Loucy (cell line): ENCODE results near the gene UPF2.

Experiments
- H2AFZ ChIP-seq: fragments of 200-600 bp; sonication (generic); 2 replicates; pipeline ENCODE4 v1.6.0; 2016; ENCODE audit warnings: antibody characterized with exemption, mild to moderate bottlenecking, low read length, moderate library complexity
- H3F3A ChIP-seq: fragments of 200-600 bp; 2 replicates; pipeline ENCODE4 v1.6.0; 2016; ENCODE audit warnings: antibody characterized with exemption, low read depth, mild to moderate bottlenecking
- H3K27me3 ChIP-seq: fragments of 200-600 bp; sonication (generic); 2 replicates; pipeline ENCODE4 v1.6.1; 2014; ENCODE audit warnings: low read length, mild to moderate bottlenecking; ENCODE audit not compliant: insufficient read depth, poor library complexity, severe bottlenecking
- H3K36me3 ChIP-seq: fragments of 200-600 bp; sonication (generic); 2 replicates; pipeline ENCODE4 v1.6.1; 2016; ENCODE audit warnings: low read length; ENCODE audit not compliant: insufficient read depth
- H3K4me1 ChIP-seq: fragments of 200-600 bp; sonication (generic); 2 replicates; pipeline ENCODE4 v1.5.1; 2014; ENCODE audit warnings: low read length, mild to moderate bottlenecking; ENCODE audit not compliant: insufficient read depth, poor library complexity, severe bottlenecking
- H3K4me2 ChIP-seq: fragments of 200-600 bp; sonication (generic); 2 replicates; pipeline ENCODE4 v1.6.0; 2014; ENCODE audit warnings: antibody characterized with exemption, low read length, low read depth, mild to moderate bottlenecking; ENCODE audit not compliant: poor library complexity, severe bottlenecking
- H3K4me3 ChIP-seq: fragments of 200-600 bp; sonication (generic); 2 replicates; pipeline ENCODE4 v1.5.1; 2014; ENCODE audit warnings: low read length, mild to moderate bottlenecking, mixed read lengths; ENCODE audit not compliant: poor library complexity, severe bottlenecking
- H3K79me2 ChIP-seq: fragments of 200-600 bp; sonication (generic); 2 replicates; pipeline ENCODE4 v1.6.1; 2014; ENCODE audit warnings: low read length; ENCODE audit not compliant: insufficient read depth
- H3K9ac ChIP-seq: fragments of 200-600 bp; sonication (generic); 2 replicates; pipeline ENCODE4 v1.6.0; 2014; ENCODE audit warnings: mild to moderate bottlenecking, low read depth, low read length, moderate library complexity; ENCODE audit not compliant: poor library complexity, severe bottlenecking
- H3K9me2 ChIP-seq: fragments of 200-600 bp; sonication (generic); replicated peaks from 2 replicates; pipeline ENCODE4 v1.6.1; 2016; ENCODE audit warnings: low read depth, low read length, mixed read lengths
- H3K9me3 ChIP-seq: fragments of 200-600 bp; sonication (generic); 2 replicates; pipeline ENCODE4 v1.6.1; 2014; ENCODE audit warnings: mild to moderate bottlenecking, antibody characterized with exemption, low read length, low read depth; ENCODE audit not compliant: insufficient read depth
- H4K20me1 ChIP-seq: fragments of 200-600 bp; sonication (generic); 2 replicates; pipeline ENCODE4 v1.6.0; 2014; ENCODE audit warnings: antibody characterized with exemption, low read length, mild to moderate bottlenecking; ENCODE audit not compliant: insufficient read depth, poor library complexity, severe bottlenecking
- CTCF ChIP-seq: fragments of 200-600 bp; sonication (generic); conservative IDR thresholded peaks from 2 replicates; pipeline ENCODE4 v1.5.1; 2014; ENCODE audit warnings: mild to moderate bottlenecking, antibody characterized with exemption, low read length
- EZH2phosphoT487 ChIP-seq: fragments of 200-600 bp; IDR thresholded peaks from 2 replicates; pipeline ENCODE4 v1.6.1; 2018; ENCODE audit warnings: antibody characterized with exemption, mild to moderate bottlenecking, moderate library complexity, borderline replicate concordance

Gene UPF2

GRCh38 chr10:12056748-12057147, 14.1 kb upstream of the UPF2 start:
- H3K4me3 ChIP-seq, result no peak overlapping the region
- H2AFZ ChIP-seq, result no peak overlapping the region
- H3K4me2 ChIP-seq, result no peak overlapping the region
- no peak overlapping the region for H3K9ac ChIP-seq
- H3F3A ChIP-seq, result no peaks in the 10 kb centered on the region
- H3K36me3 ChIP-seq, result no peaks in the 10 kb centered on the region
- H4K20me1 ChIP-seq, result no peaks in the 10 kb centered on the region
- H3K9me2 ChIP-seq, result no peaks in the 10 kb centered on the region
- no peaks in the 10 kb centered on the region for H3K79me2 ChIP-seq
- H3K9me3 ChIP-seq, result no peaks in the 10 kb centered on the region
- H3K4me1 ChIP-seq, result no peaks in the 10 kb centered on the region
- TF ChIP-seq CTCF (no peak), EZH2phosphoT487 (no peak)
- H3K27me3 ChIP-seq, result no peaks in the 10 kb centered on the region

- Histone ChIP-seq H2AFZ (no peak overlapping the region), H3K4me2 (no peak overlapping the region)
These were observed 13.1 kb upstream of the UPF2 start for GRCh38 chr10:12055732-12056131.

DNA sequence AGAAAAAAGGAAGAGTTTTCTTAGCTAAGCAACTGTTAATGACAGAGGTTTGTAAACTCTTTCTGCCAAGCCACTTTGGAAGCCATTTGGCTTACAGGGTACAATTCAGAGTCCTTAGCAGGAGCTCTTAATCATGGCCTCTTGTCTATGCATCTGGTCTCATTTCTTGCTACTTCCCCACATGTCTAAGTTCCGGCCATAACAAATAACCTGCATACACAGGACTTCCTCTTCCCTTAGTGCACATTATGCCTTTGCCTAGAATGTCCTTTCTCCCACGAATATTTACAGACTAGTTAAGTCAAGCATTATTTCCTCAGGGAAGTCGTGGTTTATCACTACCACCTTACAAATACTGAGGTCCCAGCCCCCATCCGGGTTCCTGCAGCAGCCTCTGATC, 8.6 kb upstream of the UPF2 start:
- no peak for TF ChIP-seq CTCF
- no peak for TF ChIP-seq EZH2phosphoT487
- peaks cover 6% of the 10 kb centered on the region for H3K4me1 ChIP-seq
- no peaks in the 10 kb centered on the region for H4K20me1 ChIP-seq
- H3F3A ChIP-seq, result no peaks in the 10 kb centered on the region
- no peak overlapping the region for H3K9ac ChIP-seq
- no peak overlapping the region for H3K4me2 ChIP-seq
- no peaks in the 10 kb centered on the region for H3K9me3 ChIP-seq
- no peaks in the 10 kb centered on the region for H3K79me2 ChIP-seq
- H3K9me2 ChIP-seq, result no peaks in the 10 kb centered on the region
- no peak overlapping the region for H3K4me3 ChIP-seq
- no peaks in the 10 kb centered on the region for H3K27me3 ChIP-seq
- H2AFZ ChIP-seq, result peak overlapping the region; percentile 84
- H3K36me3 ChIP-seq, result no peaks in the 10 kb centered on the region

More at GRCh38 chr10:12055732-12056131, 13.1 kb upstream of the UPF2 start:
- H3K9me3 ChIP-seq, result no peaks in the 10 kb centered on the region
- H3K9me2 ChIP-seq, result no peaks in the 10 kb centered on the region
- no peak for TF ChIP-seq CTCF
- no peak for TF ChIP-seq EZH2phosphoT487
- no peak overlapping the region for H3K9ac ChIP-seq
- no peaks in the 10 kb centered on the region for H3K36me3 ChIP-seq
- no peaks in the 10 kb centered on the region for H3F3A ChIP-seq
- H4K20me1 ChIP-seq, result no peaks in the 10 kb centered on the region
- no peak overlapping the region for H3K4me3 ChIP-seq
- H3K4me1 ChIP-seq, result peaks cover 6% of the 10 kb centered on the region
- no peaks in the 10 kb centered on the region for H3K27me3 ChIP-seq
- no peaks in the 10 kb centered on the region for H3K79me2 ChIP-seq
